HCT116 (cell line): ENCODE data around the gene MSH4. TPM values are rescaled to one million over a fixed set of nuclear protein-coding genes. Genes with fewer than 3 reads are reported as not detected.

Experiments
- ATAC-seq: fragments of 200-7000 bp; cut with Tn5 transposase; 2 replicates; pipeline ENCODE4 v1.9.1; 2020; ENCODE audit warnings: mild to moderate bottlenecking, moderate library complexity
- BruUV-seq: library from RNA; stranded (reverse); fragments of 400-500 nt; replicated peaks from 2 replicates; lab custom pipeline; 2021; lab: Mats Ljungman, UMichigan
- CTCF ChIA-PET: fragments of 300-600 bp; sonication (Branson Sonifier 250); formaldehyde crosslinking; loops from one replicate; lab custom pipeline; 2021; ENCODE audit warnings: antibody characterized with exemption; lab: Charles Lee
- POLR2A ChIA-PET: fragments of 300-600, 350-600 bp; sonication (Branson Sonifier 250); formaldehyde crosslinking; loops from one replicate; lab custom pipeline; 2021; ENCODE audit warnings: antibody characterized with exemption; lab: Charles Lee
- RAD21 ChIA-PET, 2 experiments: fragments of 300-600 bp; sonication (Branson Sonifier 250); formaldehyde crosslinking; loops; one replicate each; lab custom pipeline; 2023; ENCODE audit warnings: low total read pairs in 2 of 2; ENCODE audit not compliant: uncharacterized antibody in 2 of 2, unreplicated experiment in 2 of 2, low non-redundant PET in 1 of 2; lab: Charles Lee
- DNase-seq: peaks from one replicate; pipeline ENCODE4 v3.0.0-alpha.2; 2010; ENCODE audit warnings: low read depth, low spot score
- H2AFZ ChIP-seq: fragments of 200-600 bp; shearing (Covaris generic), sonication (generic); 2 replicates; pipeline ENCODE4 v1.6.1; 2017; ENCODE audit warnings: low read depth, mixed run types, mixed read lengths, antibody characterized with exemption, low read length; ENCODE audit not compliant: poor library complexity, severe bottlenecking
- H3K27ac ChIP-seq: 2 replicates; pipeline ENCODE4 v1.5.1; 2012; ENCODE audit warnings: low read depth, low read length
- H3K27me3 ChIP-seq: fragments of 200-600 bp; sonication (generic); 2 replicates; pipeline ENCODE4 v1.6.1; 2016; ENCODE audit warnings: mixed run types, low read length, mixed read lengths; ENCODE audit not compliant: insufficient read depth
- H3K36me3 ChIP-seq, 2 experiments: fragments of 200-500 bp in 1 of 2; fragments of 200-600 bp in 1 of 2; sonication (Bioruptor generic) in 1 of 2; sonication (generic) in 1 of 2; 2 replicates each; pipeline versions ENCODE4 v1.5.1 to v1.6.1; 2014 to 2016; ENCODE audit warnings: low read length in 2 of 2, inconsistent platforms in 1 of 2, mixed read lengths in 1 of 2, mixed run types in 1 of 2; ENCODE audit not compliant: insufficient read depth in 2 of 2, control insufficient read depth in 1 of 2
- H3K4me1 ChIP-seq, 2 experiments: fragments of 200-600 bp in 1 of 2; sonication (generic) in 1 of 2; 2 replicates each; pipeline versions ENCODE4 v1.5.1 to v1.6.1; 2012 to 2017; ENCODE audit warnings: low read length in 2 of 2, inconsistent platforms in 1 of 2, mild to moderate bottlenecking in 1 of 2, mixed read lengths in 1 of 2, mixed run types in 1 of 2, moderate library complexity in 1 of 2; ENCODE audit not compliant: insufficient read depth in 2 of 2, control insufficient read depth in 1 of 2
- H3K4me2 ChIP-seq: fragments of 200-600 bp; sonication (generic); 2 replicates; pipeline ENCODE4 v1.6.1; 2017; ENCODE audit warnings: mixed run types, low read length, mixed read lengths
- H3K4me3 ChIP-seq, 2 experiments: fragments of 200-600 bp in 1 of 2; sonication (generic) in 1 of 2; replicated peaks in 1 of 2; 2 replicates each; pipeline ENCODE4 v1.5.1; 2011 to 2016; ENCODE audit warnings: low read length in 2 of 2, control low read depth in 1 of 2, low read depth in 1 of 2, mild to moderate bottlenecking in 1 of 2, mixed read lengths in 1 of 2, mixed run types in 1 of 2
- H3K79me2 ChIP-seq: fragments of 200-600 bp; sonication (generic); 2 replicates; pipeline ENCODE4 v1.6.1; 2017; ENCODE audit warnings: mild to moderate bottlenecking, mixed run types, low read length, moderate library complexity, mixed read lengths; ENCODE audit not compliant: insufficient read depth
- H3K9ac ChIP-seq: fragments of 200-600 bp; sonication (generic); 2 replicates; pipeline ENCODE4 v1.6.1; 2016; ENCODE audit warnings: low read length, mixed read lengths
- H3K9me2 ChIP-seq: fragments of 200-600 bp; sonication (generic), shearing (Covaris generic); 2 replicates; pipeline ENCODE4 v1.6.1; 2017; ENCODE audit warnings: mixed run types, mild to moderate bottlenecking, moderate library complexity; ENCODE audit not compliant: insufficient read depth
- H3K9me3 ChIP-seq, 2 experiments: fragments of 200-500 bp in 1 of 2; fragments of 200-600 bp in 1 of 2; sonication (Bioruptor generic) in 1 of 2; sonication (generic) in 1 of 2; 2 replicates each; pipeline ENCODE4 v1.6.1; 2014 to 2017; ENCODE audit warnings: low read length in 2 of 2, mixed read lengths in 2 of 2, inconsistent platforms in 1 of 2, low read depth in 1 of 2, mild to moderate bottlenecking in 1 of 2, mixed run types in 1 of 2, moderate library complexity in 1 of 2; ENCODE audit not compliant: control insufficient read depth in 1 of 2, insufficient read depth in 1 of 2
- H4K20me1 ChIP-seq: fragments of 200-600 bp; sonication (generic), shearing (Covaris generic); 2 replicates; pipeline ENCODE4 v1.6.1; 2017; ENCODE audit warnings: mixed run types, mild to moderate bottlenecking, moderate library complexity; ENCODE audit not compliant: insufficient read depth
- CEBPB ChIP-seq: IDR thresholded peaks from 2 replicates; pipeline ENCODE4 v1.6.1; 2012; ENCODE audit warnings: low read depth
- EGR1 ChIP-seq: IDR thresholded peaks from 2 replicates; pipeline ENCODE4 v1.6.1; 2012; ENCODE audit warnings: low read depth
- EZH2phosphoT487 ChIP-seq: fragments of 200-600 bp; IDR thresholded peaks from 2 replicates; pipeline ENCODE4 v1.6.1; 2018; ENCODE audit warnings: antibody characterized with exemption, borderline replicate concordance
- FOSL1 ChIP-seq: IDR thresholded peaks from 2 replicates; pipeline ENCODE4 v1.6.1; 2012; ENCODE audit warnings: low read depth
- POLR2A ChIP-seq: IDR thresholded peaks from 2 replicates; pipeline ENCODE4 v1.7.0; 2011; ENCODE audit warnings: borderline replicate concordance; ENCODE audit not compliant: insufficient read depth, insufficient read length; ENCODE audit errors: extremely low read depth
- SP1 ChIP-seq: IDR thresholded peaks from 2 replicates; pipeline ENCODE4 v1.6.1; 2012; ENCODE audit warnings: low read depth
- SRF ChIP-seq: IDR thresholded peaks from 2 replicates; pipeline ENCODE4 v1.6.1; 2012; ENCODE audit warnings: low read depth
- ZFX ChIP-seq: fragments of 450-650 bp; IDR thresholded peaks from 2 replicates; pipeline ENCODE4 v1.6.1; 2017
- ZNF274 ChIP-seq: fragments of 200-500 bp; sonication (Bioruptor generic); IDR thresholded peaks from 2 replicates; pipeline ENCODE4 v1.6.1; 2014; ENCODE audit warnings: mild to moderate bottlenecking, low read depth, low read length, inconsistent platforms
- intact Hi-C: fragments of 100-400 bp; cut with micrococcal nuclease; formaldehyde crosslinking; loops from 2 replicates; pipeline ENCODE4 v1.10.0; 2022
- total RNA-seq: library from RNA; stranded (reverse); gene quantifications from one replicate; pipeline ENCODE4 v1.2.1, GENCODE V29; 2021; ENCODE audit not compliant: unreplicated experiment
- TF ChIP-seq, protein P1 (sequence below): IDR thresholded peaks from 2 replicates; pipeline ENCODE4 v1.6.1; 2012
- TF ChIP-seq, protein P2 (sequence below): IDR thresholded peaks from 2 replicates; pipeline ENCODE4 v1.6.1; 2011; ENCODE audit warnings: mild to moderate bottlenecking, low read length, moderate library complexity; ENCODE audit not compliant: insufficient replicate concordance; ENCODE audit errors: extremely low read depth
- TF ChIP-seq, protein P3 (sequence below): IDR thresholded peaks from 2 replicates; pipeline ENCODE4 v1.6.1; 2012

The MSH4 gene
- total RNA-seq, 1 experiment from 2014 or later = 1.7 TPM

DNA sequence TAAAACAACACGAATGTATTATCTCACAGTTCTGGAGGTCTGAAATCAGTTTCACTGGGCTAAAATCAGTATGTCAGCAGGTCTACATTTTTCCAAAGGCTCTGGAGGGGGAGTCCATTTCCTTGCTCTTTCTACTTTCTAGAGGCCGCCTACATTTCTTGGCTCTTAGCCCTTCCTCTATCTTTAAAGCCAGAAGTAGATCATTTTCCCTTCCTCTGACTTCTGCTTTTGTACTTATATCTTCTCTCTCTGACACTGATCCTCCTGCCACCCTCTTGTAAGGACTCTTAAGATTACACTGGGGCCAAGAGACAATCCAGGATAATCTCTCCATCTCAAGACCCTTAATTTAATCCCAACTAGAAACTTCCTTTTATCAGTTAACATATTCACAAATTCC lies 41.4 kb downstream of the MSH4 start:
- Histone ChIP-seq H3K4me2 (no peak overlapping the region), H3K4me1 (no peaks in the 10 kb centered on the region), H3K4me3 (no peak overlapping the region), H4K20me1 (no peaks in the 10 kb centered on the region), H3K9ac (no peak overlapping the region), H2AFZ (no peak overlapping the region), H3K36me3 (no peaks in the 10 kb centered on the region), H3K9me3 (no peaks in the 10 kb centered on the region), H3K9me2 (no peaks in the 10 kb centered on the region), H3K27ac (no peak overlapping the region), H3K79me2 (no peaks in the 10 kb centered on the region), H3K27me3 (no peaks in the 10 kb centered on the region)
- no peak for DNase-seq
- ChIA-PET CTCF (no interaction called here), POLR2A (no interaction called here), RAD21 (no interaction called here)
- ATAC-seq = no peak
- intact Hi-C loops = no loop called here
- TF ChIP-seq ZNF274 (no peak), FOSL1 (no peak), ZFX (no peak), SP1 (no peak), SRF (no peak), CEBPB (no peak), EZH2phosphoT487 (no peak)
- TF ChIP-seq, protein P1, sequence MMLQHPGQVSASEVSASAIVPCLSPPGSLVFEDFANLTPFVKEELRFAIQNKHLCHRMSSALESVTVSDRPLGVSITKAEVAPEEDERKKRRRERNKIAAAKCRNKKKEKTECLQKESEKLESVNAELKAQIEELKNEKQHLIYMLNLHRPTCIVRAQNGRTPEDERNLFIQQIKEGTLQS = no peak
- TF ChIP-seq, protein P2, sequence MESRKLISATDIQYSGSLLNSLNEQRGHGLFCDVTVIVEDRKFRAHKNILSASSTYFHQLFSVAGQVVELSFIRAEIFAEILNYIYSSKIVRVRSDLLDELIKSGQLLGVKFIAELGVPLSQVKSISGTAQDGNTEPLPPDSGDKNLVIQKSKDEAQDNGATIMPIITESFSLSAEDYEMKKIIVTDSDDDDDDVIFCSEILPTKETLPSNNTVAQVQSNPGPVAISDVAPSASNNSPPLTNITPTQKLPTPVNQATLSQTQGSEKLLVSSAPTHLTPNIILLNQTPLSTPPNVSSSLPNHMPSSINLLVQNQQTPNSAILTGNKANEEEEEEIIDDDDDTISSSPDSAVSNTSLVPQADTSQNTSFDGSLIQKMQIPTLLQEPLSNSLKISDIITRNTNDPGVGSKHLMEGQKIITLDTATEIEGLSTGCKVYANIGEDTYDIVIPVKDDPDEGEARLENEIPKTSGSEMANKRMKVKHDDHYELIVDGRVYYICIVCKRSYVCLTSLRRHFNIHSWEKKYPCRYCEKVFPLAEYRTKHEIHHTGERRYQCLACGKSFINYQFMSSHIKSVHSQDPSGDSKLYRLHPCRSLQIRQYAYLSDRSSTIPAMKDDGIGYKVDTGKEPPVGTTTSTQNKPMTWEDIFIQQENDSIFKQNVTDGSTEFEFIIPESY = no peak
- BruUV-seq = no TSS peak

DNA sequence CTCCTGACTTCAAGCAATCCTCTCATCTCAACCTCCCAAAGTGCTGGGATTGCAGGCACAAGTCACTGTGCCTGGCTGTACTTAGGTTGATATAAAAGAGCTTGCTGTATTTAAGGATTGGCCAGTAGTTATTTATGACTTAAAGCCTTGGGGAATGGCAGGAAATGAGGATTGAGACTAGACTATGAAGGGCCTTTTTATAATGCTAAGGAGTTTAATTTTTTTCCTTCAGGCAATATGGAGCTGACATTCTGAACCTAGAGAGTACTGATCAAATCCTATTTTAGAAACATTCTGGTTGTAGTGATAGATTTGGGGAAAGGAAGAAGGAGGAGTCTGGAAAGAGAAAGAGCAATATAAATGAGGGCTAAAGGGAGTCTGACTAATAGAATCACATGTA lies 44.7 kb downstream of the MSH4 start:
- ChIA-PET RAD21 (no interaction called here), POLR2A (no interaction called here), CTCF (no interaction called here)
- Histone ChIP-seq H3K9ac (no peak overlapping the region), H3K9me3 (no peaks in the 10 kb centered on the region), H3K79me2 (no peaks in the 10 kb centered on the region), H3K9me2 (no peaks in the 10 kb centered on the region), H3K4me2 (no peak overlapping the region), H2AFZ (no peak overlapping the region), H4K20me1 (no peaks in the 10 kb centered on the region), H3K36me3 (no peaks in the 10 kb centered on the region), H3K4me1 (no peaks in the 10 kb centered on the region), H3K27ac (no peak overlapping the region), H3K4me3 (no peak overlapping the region)
- DNase-seq = no peak
- no TSS peak for BruUV-seq
- ATAC-seq = no peak
- TF ChIP-seq, protein P1 = no peak
- TF ChIP-seq, protein P3, sequence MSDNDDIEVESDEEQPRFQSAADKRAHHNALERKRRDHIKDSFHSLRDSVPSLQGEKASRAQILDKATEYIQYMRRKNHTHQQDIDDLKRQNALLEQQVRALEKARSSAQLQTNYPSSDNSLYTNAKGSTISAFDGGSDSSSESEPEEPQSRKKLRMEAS = no peak
- TF ChIP-seq EGR1 (no peak), POLR2A (no peak), SRF (no peak)
- TF ChIP-seq, all 23 proteins: peak for 0
- intact Hi-C loops = loop anchor here (10.0 kb wide), 1 partner anchor 1303 kb away; no protein-coding TSS in a partner anchor
- H3K27me3 ChIP-seq = no peaks in the 10 kb centered on the region
